Measurements from ENCODE around the gene SNIP1.
A peak's percentile ranks its signal among the peaks of the same experiment; 100 is the strongest.

The SNIP1 gene

DNA sequence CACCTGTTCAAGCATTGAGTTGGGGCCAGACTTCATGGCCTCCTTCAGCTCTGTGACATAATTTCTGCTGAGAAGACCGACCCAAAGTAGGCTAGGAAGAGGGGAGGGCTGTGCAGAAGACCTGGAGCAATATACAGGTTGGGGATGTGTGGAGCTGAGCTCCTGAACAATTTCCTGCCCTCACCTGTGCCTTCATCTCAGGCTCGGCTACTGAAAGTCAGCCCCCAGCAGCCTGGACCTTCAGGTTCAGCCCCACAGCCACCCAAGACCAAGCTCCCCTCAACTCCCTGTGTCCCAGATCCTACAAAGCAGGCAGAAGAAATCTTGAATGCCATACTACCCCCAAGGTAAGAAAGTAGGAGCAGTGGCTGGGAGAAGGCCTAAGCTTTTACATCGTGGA lies 3.3 kb upstream of the SNIP1 start:
- no peaks in the 10 kb centered on the region for H4K20me1 ChIP-seq (ENCODE audit: insufficient read depth, low read length)
- H3K9me2 ChIP-seq (ENCODE audit: low read depth, low read length) = no peaks in the 10 kb centered on the region
- H3K36me3 ChIP-seq (ENCODE audit: insufficient read depth, low read length) = peaks cover 4% of the 10 kb centered on the region
- no peak overlapping the region for H3K9ac ChIP-seq (ENCODE audit: low read length)
- H2AFZ ChIP-seq (ENCODE audit: low read length) = no peak overlapping the region
- no peak overlapping the region for H3K27ac ChIP-seq (ENCODE audit: low read depth, low read length, poor library complexity, severe bottlenecking)
- H3K9me3 ChIP-seq (ENCODE audit: low read length) = peaks cover 8% of the 10 kb centered on the region
- H3F3A ChIP-seq (ENCODE audit: insufficient read depth, low read length) = no peaks in the 10 kb centered on the region
- peaks cover 14% of the 10 kb centered on the region for H3K79me2 ChIP-seq (ENCODE audit: insufficient read depth, low read length)
- TF ChIP-seq EZH2 (IDR thresholded peaks at IDR 0.05; ENCODE audit: borderline replicate concordance, low read length) = no peak
- TF ChIP-seq CTCF (IDR thresholded peaks at IDR 0.05; ENCODE audit: low read length) = no peak
- H3K4me1 ChIP-seq (ENCODE audit: insufficient read depth, low read length, severe bottlenecking) = peaks cover 17% of the 10 kb centered on the region
- no peak overlapping the region for H3K4me2 ChIP-seq (ENCODE audit: low read length)
- no peak overlapping the region for H3K4me3 ChIP-seq (ENCODE audit: low read depth, low read length, poor library complexity, severe bottlenecking)
- no peaks in the 10 kb centered on the region for H3K27me3 ChIP-seq (ENCODE audit: insufficient read depth, low read length)

GRCh38 chr1:37556712-37557196 lies 2.7 kb upstream of the SNIP1 start, which contains the start of gene DNALI1:
DNALI1 (plus strand) TSS chr1:37556940; CDS start chr1:37556995, 55 bp downstream.
- Histone ChIP-seq H3K4me3 (ENCODE audit: low read depth, low read length, poor library complexity, severe bottlenecking) (no peak within 1 kb of the TSS), H3K9me3 (ENCODE audit: low read length) (peaks cover 8% of the 10 kb centered on the region), H3K36me3 (ENCODE audit: insufficient read depth, low read length) (peaks cover 9% of the 10 kb centered on the region), H3K4me2 (ENCODE audit: low read length) (peak within 1 kb of the TSS; percentile 39; the same call in 1 of the 2 replicates), H3K79me2 (ENCODE audit: insufficient read depth, low read length) (peaks cover 18% of the 10 kb centered on the region), H3F3A (ENCODE audit: insufficient read depth, low read length) (no peaks in the 10 kb centered on the region), H3K9ac (ENCODE audit: low read length) (no peak within 1 kb of the TSS; the same call in 1 of the 2 replicates), H2AFZ (ENCODE audit: low read length) (no peak within 1 kb of the TSS), H3K27ac (ENCODE audit: low read depth, low read length, poor library complexity, severe bottlenecking) (no peak within 1 kb of the TSS), H3K9me2 (ENCODE audit: low read depth, low read length) (no peaks in the 10 kb centered on the region), H4K20me1 (ENCODE audit: insufficient read depth, low read length) (no peaks in the 10 kb centered on the region), H3K27me3 (ENCODE audit: insufficient read depth, low read length) (no peaks in the 10 kb centered on the region), H3K4me1 (ENCODE audit: insufficient read depth, low read length, severe bottlenecking) (peaks cover 19% of the 10 kb centered on the region)
- TF ChIP-seq EZH2 (IDR thresholded peaks at IDR 0.05; ENCODE audit: borderline replicate concordance, low read length) (no peak), CTCF (IDR thresholded peaks at IDR 0.05; ENCODE audit: low read length) (no peak)

- no peak for TF ChIP-seq EZH2 (IDR thresholded peaks at IDR 0.05; ENCODE audit: borderline replicate concordance, low read length)
- TF ChIP-seq CTCF (IDR thresholded peaks at IDR 0.05; ENCODE audit: low read length) = no peak
- peak overlapping the region; percentile 93 for H3K4me2 ChIP-seq (ENCODE audit: low read length)
- peaks cover 27% of the 10 kb centered on the region for H3K36me3 ChIP-seq (ENCODE audit: insufficient read depth, low read length)
- no peaks in the 10 kb centered on the region for H4K20me1 ChIP-seq (ENCODE audit: insufficient read depth, low read length)
- peaks cover 19% of the 10 kb centered on the region for H3K4me1 ChIP-seq (ENCODE audit: insufficient read depth, low read length, severe bottlenecking)
- H3K4me3 ChIP-seq (ENCODE audit: low read depth, low read length, poor library complexity, severe bottlenecking) = peak overlapping the region; percentile 90
- H3K9ac ChIP-seq (ENCODE audit: low read length) = peak overlapping the region; percentile 81
- H3K79me2 ChIP-seq (ENCODE audit: insufficient read depth, low read length) = peaks cover 18% of the 10 kb centered on the region
- no peak overlapping the region for H2AFZ ChIP-seq (ENCODE audit: low read length)
- H3K27me3 ChIP-seq (ENCODE audit: insufficient read depth, low read length) = no peaks in the 10 kb centered on the region
- no peak overlapping the region for H3K27ac ChIP-seq (ENCODE audit: low read depth, low read length, poor library complexity, severe bottlenecking)
- no peaks in the 10 kb centered on the region for H3K9me2 ChIP-seq (ENCODE audit: low read depth, low read length)
- no peaks in the 10 kb centered on the region for H3F3A ChIP-seq (ENCODE audit: insufficient read depth, low read length)
- peaks cover 8% of the 10 kb centered on the region for H3K9me3 ChIP-seq (ENCODE audit: low read length)
These were observed 531 bp downstream of the SNIP1 start for GRCh38 chr1:37553598-37553926.
